ENCODE results near the gene TYW1B.
"Not testable (repeated sequence)": the region's sequence is repeated elsewhere in the genome, so short reads cannot be mapped to it uniquely, and the experiment has no call there.

The TYW1B gene

GRCh38 chr7:72587267-72587666 lies 240.7 kb downstream of the TYW1B start:
- ATAC-seq (ENCODE audit: low read depth); H3K27me3 Mint-ChIP-seq; DNase-seq (ENCODE audit: low spot score in 2 of 2); H3K27ac Mint-ChIP-seq; H3K4me1 Mint-ChIP-seq; H3K4me3 Mint-ChIP-seq: not testable (repeated sequence)
- H3K36me3 Mint-ChIP-seq, result peaks cover 44% of the 10 kb centered on the region
- H3K9me3 Mint-ChIP-seq, result peaks cover 16% of the 10 kb centered on the region

- H3K9me3 Mint-ChIP-seq; H3K4me1 Mint-ChIP-seq; DNase-seq (ENCODE audit: low spot score in 2 of 2); ATAC-seq (ENCODE audit: low read depth); H3K27me3 Mint-ChIP-seq; H3K4me3 Mint-ChIP-seq; H3K27ac Mint-ChIP-seq: not testable (repeated sequence)
- H3K36me3 Mint-ChIP-seq, result peaks cover 36% of the 10 kb centered on the region
These were observed 243.4 kb downstream of the TYW1B start for GRCh38 chr7:72584576-72584975.

DNA sequence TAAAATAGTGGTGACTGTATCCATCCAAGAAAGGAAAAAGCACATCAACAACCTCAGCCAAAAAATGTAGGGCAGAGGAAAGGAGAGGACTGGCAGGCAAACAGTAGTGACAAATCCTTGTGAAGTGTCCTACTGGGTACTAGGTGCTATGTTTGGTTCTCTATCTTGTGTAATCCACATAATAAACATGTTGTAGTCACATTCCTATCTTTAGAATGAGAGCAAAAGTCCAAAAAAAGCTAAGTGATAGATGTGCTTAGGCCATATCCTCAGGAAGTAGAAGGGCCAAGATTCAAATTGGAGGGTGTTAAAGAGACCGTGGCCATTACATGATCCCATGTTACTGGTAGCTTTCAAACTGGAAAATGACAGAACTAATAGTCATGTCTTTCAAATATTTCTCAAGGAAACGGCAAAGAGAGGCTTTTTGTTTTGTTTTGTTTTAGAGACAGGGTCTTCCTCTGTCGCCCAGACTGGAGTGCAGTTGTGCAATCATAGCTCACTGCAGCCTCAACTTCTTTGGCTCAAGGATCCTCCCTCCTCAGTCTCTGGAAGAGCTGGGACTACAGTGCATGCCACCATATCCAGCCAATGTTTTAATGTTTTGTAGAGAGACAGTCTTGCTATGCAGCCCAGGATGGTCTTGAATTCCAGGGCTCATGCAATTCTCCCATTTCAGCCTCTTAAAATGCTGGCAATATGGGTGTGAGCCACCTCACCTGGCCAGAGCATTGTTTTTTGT lies 244.2 kb downstream of the TYW1B start:
- H3K36me3 Mint-ChIP-seq, result peaks cover 31% of the 10 kb centered on the region
- not testable (repeated sequence) for DNase-seq (ENCODE audit: low spot score in 2 of 2); ATAC-seq (ENCODE audit: low read depth); H3K27me3 Mint-ChIP-seq; H3K4me1 Mint-ChIP-seq; H3K9me3 Mint-ChIP-seq; H3K4me3 Mint-ChIP-seq; H3K27ac Mint-ChIP-seq

DNA sequence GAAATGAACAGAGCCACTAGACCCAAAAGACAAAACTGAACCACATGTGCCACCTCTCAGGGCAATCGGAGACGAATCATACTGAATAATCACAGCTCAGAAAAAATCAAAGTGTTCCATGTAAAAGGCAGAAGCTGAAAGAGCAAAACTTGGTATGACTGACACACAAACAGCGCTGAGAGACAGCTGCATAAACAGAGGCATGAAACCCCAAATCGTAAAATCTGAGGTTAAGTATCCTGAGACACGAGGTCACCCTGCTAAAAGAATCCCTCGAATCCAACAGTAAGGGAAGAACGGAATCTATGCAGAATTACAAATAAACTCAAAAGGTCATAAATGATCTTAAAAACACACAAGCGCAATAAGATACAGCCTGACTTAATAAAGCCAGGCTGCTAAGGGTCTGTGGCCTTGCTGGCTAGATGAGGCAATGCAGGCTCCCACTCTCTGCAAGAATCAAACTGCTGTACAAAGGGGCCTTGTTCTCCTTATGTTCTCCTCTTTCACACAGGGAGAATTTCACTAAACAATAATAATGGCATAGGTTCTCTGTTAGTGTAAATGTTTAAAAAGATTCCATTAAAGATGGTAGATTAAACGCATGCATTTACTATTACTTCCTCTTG lies 247.7 kb downstream of the TYW1B start:
- not testable (repeated sequence) for H3K27me3 Mint-ChIP-seq; H3K4me1 Mint-ChIP-seq; H3K27ac Mint-ChIP-seq; DNase-seq (ENCODE audit: low spot score in 2 of 2); H3K9me3 Mint-ChIP-seq; ATAC-seq (ENCODE audit: low read depth); H3K4me3 Mint-ChIP-seq
- peaks cover 31% of the 10 kb centered on the region for H3K36me3 Mint-ChIP-seq

DNA sequence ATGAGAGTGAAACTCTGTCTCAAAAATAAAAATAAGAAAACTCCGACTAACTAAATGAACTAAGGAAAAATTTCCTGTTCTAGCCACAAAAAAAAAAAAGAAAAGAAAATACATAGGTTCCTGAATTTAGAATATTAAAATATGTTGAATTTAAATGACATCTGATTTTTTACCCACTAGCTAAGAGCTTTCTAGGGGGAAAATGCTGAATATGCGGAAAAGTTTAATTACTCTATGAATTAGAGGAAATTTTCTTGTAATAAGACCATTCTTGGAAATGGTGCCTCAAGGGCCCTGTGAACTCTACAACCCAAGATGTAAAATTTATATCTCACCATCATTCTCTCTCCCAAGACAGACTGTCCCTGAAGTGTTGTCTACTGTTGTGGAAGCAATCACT lies 250.9 kb downstream of the TYW1B start:
- Mint-ChIP-seq H3K4me3 (no peak overlapping the region), H3K9me3 (no peaks in the 10 kb centered on the region), H3K27ac (no peak overlapping the region), H3K36me3 (peaks cover 30% of the 10 kb centered on the region), H3K4me1 (no peaks in the 10 kb centered on the region), H3K27me3 (no peaks in the 10 kb centered on the region)
- ATAC-seq (ENCODE audit: low read depth), result no peak
- no peak for DNase-seq (ENCODE audit: low spot score in 2 of 2)

DNA sequence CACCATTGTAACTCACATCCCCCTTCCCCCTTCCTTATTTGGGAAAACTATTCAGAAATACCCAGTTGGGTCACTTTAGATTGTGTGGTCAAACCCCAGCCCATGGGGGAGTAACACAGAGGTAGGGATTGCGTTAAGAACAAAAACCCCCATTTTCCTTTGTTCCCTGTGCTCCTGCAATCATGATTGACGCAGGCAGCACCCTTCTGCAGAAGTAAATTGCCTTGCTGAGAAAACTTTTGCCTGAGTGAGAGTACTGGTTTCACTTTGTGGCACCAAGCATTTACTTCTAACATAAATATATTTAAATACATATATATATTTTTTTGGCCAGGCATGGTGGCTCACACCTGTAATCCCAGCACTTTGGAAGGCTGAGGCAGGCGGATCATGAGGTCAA lies 266.0 kb downstream of the TYW1B start:
- H3K27me3 Mint-ChIP-seq; ATAC-seq (ENCODE audit: low read depth); H3K4me1 Mint-ChIP-seq; DNase-seq (ENCODE audit: low spot score in 2 of 2); H3K27ac Mint-ChIP-seq; H3K4me3 Mint-ChIP-seq; H3K36me3 Mint-ChIP-seq: not testable (repeated sequence)
- peaks cover 13% of the 10 kb centered on the region for H3K9me3 Mint-ChIP-seq

- DNase-seq (ENCODE audit: low spot score in 2 of 2); H3K27ac Mint-ChIP-seq; ATAC-seq (ENCODE audit: low read depth); H3K27me3 Mint-ChIP-seq; H3K36me3 Mint-ChIP-seq; H3K4me3 Mint-ChIP-seq; H3K4me1 Mint-ChIP-seq: not testable (repeated sequence)
- H3K9me3 Mint-ChIP-seq, result peaks cover 10% of the 10 kb centered on the region
These were observed 268.5 kb downstream of the TYW1B start for GRCh38 chr7:72559546-72559945.

GRCh38 chr7:72556733-72557132 lies 271.3 kb downstream of the TYW1B start:
- not testable (repeated sequence) for H3K9me3 Mint-ChIP-seq; H3K27me3 Mint-ChIP-seq; H3K27ac Mint-ChIP-seq; H3K4me3 Mint-ChIP-seq; H3K36me3 Mint-ChIP-seq; DNase-seq (ENCODE audit: low spot score in 2 of 2); ATAC-seq (ENCODE audit: low read depth); H3K4me1 Mint-ChIP-seq

DNA sequence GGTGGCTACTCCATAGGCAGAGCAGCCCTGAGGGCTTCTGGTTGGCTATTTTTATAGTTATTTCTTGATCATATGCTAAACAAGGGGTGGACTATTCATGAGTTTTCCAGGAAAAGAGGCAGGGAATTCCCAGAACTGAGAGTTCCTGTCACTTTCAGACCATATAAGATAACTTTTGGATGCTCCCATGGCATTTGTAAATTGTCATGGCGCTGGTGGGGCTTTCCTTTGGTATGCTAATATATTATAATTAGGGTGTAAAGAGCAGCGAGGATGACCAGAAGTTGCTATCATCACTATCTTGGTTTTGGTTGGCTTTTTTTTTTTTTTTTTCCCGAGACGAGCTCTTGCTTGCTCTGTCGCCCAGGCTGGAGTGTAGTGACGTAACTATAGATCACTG lies 272.8 kb downstream of the TYW1B start:
- not testable (repeated sequence) for DNase-seq (ENCODE audit: low spot score in 2 of 2); H3K9me3 Mint-ChIP-seq; H3K4me3 Mint-ChIP-seq; H3K27ac Mint-ChIP-seq; ATAC-seq (ENCODE audit: low read depth); H3K36me3 Mint-ChIP-seq; H3K27me3 Mint-ChIP-seq; H3K4me1 Mint-ChIP-seq

GRCh38 chr7:72554401-72554800 lies 273.6 kb downstream of the TYW1B start:
- ATAC-seq (ENCODE audit: low read depth); H3K27me3 Mint-ChIP-seq; DNase-seq (ENCODE audit: low spot score in 2 of 2); H3K27ac Mint-ChIP-seq; H3K36me3 Mint-ChIP-seq; H3K4me3 Mint-ChIP-seq; H3K9me3 Mint-ChIP-seq; H3K4me1 Mint-ChIP-seq: not testable (repeated sequence)

GRCh38 chr7:72550454-72550853 lies 277.5 kb downstream of the TYW1B start:
- H3K36me3 Mint-ChIP-seq; H3K9me3 Mint-ChIP-seq; DNase-seq (ENCODE audit: low spot score in 2 of 2); ATAC-seq (ENCODE audit: low read depth); H3K27me3 Mint-ChIP-seq; H3K27ac Mint-ChIP-seq; H3K4me3 Mint-ChIP-seq; H3K4me1 Mint-ChIP-seq: not testable (repeated sequence)

GRCh38 chr7:72546586-72547237 lies 281.3 kb downstream of the TYW1B start:
- not testable (repeated sequence) for DNase-seq (ENCODE audit: low spot score in 2 of 2); H3K4me1 Mint-ChIP-seq; H3K27ac Mint-ChIP-seq; H3K27me3 Mint-ChIP-seq; ATAC-seq (ENCODE audit: low read depth); H3K9me3 Mint-ChIP-seq; H3K4me3 Mint-ChIP-seq; H3K36me3 Mint-ChIP-seq

GRCh38 chr7:72544531-72544930 lies 283.5 kb downstream of the TYW1B start:
- H3K9me3 Mint-ChIP-seq; H3K4me1 Mint-ChIP-seq; H3K4me3 Mint-ChIP-seq; H3K36me3 Mint-ChIP-seq; H3K27me3 Mint-ChIP-seq; H3K27ac Mint-ChIP-seq; ATAC-seq (ENCODE audit: low read depth); DNase-seq (ENCODE audit: low spot score in 2 of 2): not testable (repeated sequence)

DNA sequence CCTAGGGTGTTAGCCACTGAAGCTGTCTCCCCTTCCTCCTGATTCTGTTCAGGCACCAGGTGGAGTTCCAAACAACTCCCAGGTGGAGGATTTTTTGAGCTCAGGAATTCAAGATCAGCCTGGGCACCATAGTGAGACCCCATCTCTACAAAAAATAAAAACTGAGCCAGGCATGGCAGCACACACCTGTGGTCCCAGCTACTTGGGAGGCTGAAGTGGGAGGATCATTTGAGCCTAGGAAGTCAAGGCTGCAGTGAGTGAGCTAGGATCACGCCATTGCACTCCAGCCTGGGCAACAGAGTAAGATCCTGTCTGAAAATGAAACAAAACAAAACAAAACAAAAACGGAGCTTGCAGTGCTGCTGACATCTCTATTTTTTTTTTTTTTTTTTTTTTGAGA lies 287.1 kb downstream of the TYW1B start:
- Mint-ChIP-seq H3K4me3 (no peak overlapping the region), H3K27me3 (peaks cover 2% of the 10 kb centered on the region), H3K27ac (no peak overlapping the region), H3K4me1 (no peaks in the 10 kb centered on the region), H3K36me3 (no peaks in the 10 kb centered on the region), H3K9me3 (no peaks in the 10 kb centered on the region)
- ATAC-seq (ENCODE audit: low read depth) (no peak), DNase-seq (ENCODE audit: low spot score in 2 of 2) (no peak)
